HUDEP-2 (cell line): ENCODE measurements around the gene CHD5.
A peak's percentile ranks its signal among the peaks of the same experiment; 100 is the strongest.

Experiments used
- DNase-seq, 76 experiments: peaks; one replicate each; lab custom pipeline; 2025; ENCODE audit not compliant: unreplicated experiment in 76 of 76; lab: John Stamatoyannopoulos, UW

Gene CHD5

DNA sequence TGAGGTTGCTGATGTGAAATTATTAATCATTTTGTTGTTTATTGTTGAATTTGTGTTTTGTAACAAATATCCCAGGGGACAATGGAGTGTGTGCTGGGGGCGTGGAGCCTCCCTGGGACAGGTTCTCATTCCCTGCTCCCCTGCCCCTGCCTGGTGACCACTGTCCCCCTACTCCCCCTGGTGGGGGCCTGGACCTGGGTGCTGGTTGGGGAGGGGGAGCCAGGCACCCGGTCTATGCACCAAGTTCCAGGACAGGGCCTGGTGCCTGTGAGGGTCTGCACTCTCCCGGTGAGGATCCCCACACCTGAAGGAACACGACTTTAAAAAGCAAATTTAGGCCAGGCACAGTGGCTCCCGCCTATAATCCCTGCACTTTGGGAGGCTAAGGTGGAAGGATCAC lies 42.4 kb downstream of the CHD5 start:
- DNase-seq: no peak

DNA sequence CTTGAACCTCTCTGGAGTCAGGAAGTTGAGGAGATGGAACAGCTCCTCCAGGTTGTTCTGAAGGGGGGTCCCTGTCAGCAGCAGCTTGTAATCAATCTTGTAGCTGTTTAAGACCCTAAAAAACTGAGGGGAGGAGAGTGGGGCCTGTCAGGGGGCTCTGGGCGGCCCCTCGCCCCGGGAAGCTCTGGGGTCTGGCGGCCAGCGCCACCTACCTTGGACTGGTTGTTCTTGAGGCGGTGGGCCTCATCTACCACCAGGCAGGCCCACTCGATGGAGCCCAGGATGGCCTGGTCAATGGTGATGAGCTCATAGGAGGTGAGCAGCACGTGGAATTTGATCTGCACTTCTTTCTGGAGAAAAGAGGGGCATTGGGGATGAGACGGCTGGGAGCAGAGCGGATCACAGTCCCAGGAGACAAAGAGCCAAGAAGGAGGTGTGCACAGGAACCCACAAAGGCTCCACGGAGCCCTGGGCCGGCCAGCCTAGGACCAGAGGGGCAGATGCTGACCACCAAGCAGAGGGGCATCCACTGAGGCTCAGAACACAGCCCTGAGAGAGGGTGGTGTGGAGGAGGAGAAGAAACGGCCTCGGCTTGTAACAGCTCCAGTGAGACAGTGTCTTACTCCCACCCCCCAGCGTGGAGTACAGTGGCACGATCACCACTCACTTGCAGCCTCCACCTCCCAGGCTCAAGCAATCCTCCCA lies 43.5 kb downstream of the CHD5 start:
- no peak for DNase-seq

DNA sequence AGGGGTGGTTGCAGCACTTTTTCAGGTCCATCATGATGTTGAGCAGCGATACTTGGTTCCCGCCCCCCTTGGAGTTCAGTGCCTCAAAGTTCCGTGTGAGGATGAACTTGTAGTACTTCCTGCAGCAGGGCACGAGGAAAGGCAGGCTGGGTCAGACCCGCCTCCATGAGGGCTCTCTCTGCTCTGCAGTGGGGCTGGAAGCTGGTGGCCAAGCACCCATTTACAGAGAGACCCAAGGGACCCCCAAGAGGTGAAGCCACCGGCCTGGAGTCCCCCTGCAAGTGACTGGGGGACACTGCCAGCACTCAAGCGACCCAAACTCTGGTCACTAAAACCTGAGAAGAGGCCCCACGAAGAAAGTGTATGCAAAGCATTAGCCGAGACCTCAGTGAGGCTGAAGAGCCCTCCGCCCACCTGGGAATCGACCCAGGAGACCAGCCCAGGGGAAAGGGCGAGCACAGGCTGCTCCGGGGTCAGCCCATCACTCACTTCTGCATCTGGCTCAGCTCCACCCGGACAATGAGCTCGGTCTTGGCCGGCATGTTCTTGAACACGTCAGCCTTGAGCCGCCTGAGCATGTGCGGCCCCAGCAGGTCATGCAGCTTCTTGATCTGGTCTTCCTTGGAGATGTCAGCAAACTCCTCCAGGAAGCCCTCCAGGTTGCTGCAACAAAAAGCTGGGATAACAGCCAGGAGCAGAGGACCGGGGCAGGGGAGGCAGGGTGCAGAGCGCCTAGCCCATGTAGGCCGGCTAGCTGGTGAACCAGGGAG lies 45.2 kb downstream of the CHD5 start:
- DNase-seq: no peak

GRCh38 chr1:6134206-6134605 lies 45.9 kb downstream of the CHD5 start:
- no peak for DNase-seq

DNA sequence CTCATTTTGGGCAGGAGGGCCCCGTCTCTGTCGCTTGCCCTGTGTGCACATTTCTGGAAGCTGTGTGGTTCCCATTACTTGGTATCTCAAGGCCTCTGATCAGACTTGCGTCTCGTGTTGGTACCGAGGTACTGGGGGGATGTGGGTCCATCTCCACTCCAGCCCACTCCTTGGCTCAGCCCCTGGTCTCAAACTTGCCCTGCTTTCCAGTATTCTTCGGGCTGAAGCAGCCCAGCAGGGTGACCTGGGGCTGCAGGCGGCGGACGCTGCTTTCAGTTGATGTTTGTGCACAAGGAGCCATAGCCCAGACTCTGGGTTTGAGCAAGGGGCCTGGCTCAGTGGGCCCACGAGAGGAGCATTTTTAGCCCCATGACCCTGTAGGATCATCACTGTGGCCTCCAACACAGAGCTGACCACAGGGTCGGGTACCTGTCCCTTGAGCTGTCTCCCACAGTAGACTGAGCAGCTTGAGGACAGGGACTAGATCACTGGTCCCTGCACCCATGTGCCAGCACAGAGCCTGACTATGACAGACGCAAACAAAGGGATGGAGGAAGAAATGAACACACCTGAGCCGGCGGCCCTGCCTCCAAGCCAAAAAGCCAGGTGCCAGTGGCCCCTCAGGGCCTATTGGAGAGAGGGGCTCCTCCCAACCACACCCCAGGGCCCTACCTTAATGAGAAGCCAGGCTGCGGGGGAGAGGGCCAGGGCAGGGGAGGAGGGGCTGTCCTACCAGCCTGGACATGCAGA lies 46.8 kb downstream of the CHD5 start:
- DNase-seq: no peak

- DNase-seq: no peak
Observed at GRCh38 chr1:6131561-6131960, 48.6 kb downstream of the CHD5 start.

DNA sequence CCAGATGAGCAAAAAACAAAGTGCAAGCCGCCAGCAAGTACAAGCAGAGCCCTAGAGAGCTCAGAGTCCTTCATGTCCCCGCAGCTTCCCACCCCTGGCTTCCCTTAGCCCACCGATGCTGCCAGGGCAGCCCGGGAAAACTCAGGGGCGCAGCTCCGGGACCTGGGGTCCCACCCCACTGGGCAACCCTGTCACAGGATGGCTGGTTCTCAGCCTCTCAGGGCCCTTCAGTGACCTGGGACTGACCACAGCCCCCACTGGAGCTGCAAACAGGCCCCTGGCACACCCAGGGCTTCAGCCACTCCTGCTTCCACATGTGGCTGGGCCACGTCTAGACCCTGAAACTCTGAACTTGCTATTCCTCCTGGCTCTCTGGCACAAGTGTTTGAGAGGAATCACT lies 49.5 kb downstream of the CHD5 start:
- DNase-seq: no peak

GRCh38 chr1:6130036-6130435 lies 50.1 kb downstream of the CHD5 start:
- no peak for DNase-seq

- peak in 2 of 76 experiments; percentile 1 to 8 for DNase-seq
Observed at GRCh38 chr1:6129313-6129712, 50.8 kb downstream of the CHD5 start.

DNA sequence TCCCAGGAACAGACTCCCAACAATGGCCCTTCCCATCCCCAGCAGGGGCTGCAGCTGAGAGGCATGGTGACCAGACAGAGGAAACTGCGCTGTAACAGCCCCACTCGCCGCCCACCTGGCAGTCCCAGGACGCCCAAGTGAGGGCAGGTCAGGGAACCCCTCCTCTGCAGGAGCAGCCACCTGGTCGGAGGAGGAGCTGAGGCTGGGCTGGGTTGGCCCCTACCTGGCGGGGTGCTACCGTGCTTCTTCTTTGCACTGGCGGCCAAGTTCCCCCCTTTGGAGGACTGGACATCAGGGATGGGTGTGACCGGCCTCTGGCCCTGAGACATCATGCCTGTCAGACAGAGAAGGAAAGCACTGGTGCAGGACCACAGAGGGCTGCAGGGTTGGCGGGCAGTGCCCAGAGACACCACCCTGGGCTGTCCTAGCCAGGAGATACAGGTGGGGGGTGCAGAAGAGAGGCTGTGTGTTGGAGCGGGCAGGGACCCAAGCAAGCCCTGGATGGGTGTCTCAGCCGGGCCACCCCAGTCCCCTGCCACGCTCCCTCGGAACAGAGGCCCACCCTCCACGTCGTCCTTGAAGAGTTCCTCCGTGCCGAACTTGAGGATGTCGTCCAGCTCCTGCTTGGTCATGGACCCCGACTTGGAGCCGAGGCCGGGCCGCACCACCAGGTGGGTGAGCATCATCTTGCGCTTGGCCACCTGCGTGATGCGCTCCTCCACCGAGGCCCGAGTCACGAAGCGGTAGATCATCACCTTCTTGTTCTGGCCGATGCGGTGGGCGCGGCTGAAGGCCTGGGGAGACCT lies 51.6 kb downstream of the CHD5 start:
- DNase-seq: no peak

- peak in 73 of 76 experiments; percentile 25 to 96 (median 84) for DNase-seq
Observed at GRCh38 chr1:6127587-6128163, 52.4 kb downstream of the CHD5 start.

DNA sequence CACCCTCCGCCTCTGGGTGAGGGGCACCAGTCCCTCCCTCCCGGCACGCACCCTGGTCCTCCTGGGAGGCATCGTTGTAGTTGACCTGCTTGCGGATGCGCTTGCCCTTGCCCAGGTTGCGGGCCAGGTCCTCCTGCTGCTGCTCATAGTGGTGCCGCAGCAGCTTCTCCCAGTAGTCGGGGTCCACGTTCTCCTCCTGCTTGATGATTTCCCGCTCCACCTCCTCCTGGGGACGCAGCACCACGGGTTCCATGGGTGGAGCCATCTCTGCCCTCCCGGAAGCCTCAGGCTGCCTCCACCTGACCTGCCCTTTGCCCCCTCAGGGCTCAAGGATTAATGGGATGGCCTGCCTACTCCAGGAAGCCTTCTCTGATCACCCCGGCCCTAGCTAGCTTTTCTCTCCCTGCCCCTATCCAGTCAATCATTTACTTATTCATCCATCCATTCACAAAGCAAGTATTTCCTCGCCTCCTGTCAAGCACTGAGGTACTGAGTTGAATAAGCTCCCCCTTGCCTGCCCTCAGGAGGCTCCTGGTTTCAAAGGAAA lies 53.5 kb downstream of the CHD5 start:
- DNase-seq: no peak

- DNase-seq: no peak
Observed at GRCh38 chr1:6126028-6126427, 54.1 kb downstream of the CHD5 start.

DNA sequence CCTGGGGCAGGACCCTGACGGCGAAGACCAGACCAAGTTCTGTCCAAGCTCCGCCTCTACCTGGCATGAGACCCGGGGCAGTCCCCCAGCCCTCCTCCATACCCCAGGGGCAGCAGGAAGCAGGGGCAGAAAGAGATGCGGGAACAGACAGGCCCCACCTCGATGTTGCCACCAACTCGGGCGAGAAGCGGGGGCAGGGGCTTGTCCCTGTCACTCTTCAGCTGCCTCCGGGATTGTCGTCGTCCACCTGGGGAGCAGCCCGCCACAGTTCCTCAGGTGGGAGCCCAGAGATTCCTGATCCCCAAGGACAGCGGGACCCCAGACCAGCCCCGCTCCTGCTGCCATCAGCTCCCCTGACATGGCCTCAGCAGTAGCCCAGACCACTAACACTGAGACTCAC lies 54.8 kb downstream of the CHD5 start:
- DNase-seq: no peak

DNA sequence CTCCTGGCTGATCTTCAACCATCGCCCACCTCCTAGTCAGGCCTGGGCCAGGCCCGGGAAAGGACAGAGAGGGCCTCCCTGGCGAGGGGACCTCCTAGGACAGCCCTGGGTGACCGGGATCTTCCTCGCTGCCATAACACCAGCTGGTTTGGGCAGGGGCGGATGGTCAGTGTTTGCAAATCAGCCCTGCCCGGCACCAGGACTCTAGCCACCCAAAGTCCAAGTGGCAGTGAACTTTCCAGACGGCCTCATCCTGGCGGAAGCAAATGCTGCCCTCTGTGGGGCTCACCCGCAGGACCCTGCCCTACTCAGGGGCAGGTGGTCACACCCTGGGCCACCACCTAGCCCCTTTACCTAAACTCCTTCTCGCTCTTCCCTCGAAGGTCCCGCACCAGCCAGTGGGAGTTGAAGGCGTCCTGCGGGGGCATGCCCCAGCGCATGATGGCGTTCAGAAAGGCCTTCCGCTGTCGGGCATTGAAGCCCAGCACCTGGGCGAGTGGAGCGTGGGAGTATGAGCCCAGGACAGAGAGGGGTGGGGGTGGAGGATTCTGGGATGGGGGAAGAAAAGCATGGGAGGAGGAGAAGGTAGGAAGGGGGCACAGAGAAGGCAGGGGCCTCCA lies 55.3 kb downstream of the CHD5 start:
- no peak for DNase-seq

DNA sequence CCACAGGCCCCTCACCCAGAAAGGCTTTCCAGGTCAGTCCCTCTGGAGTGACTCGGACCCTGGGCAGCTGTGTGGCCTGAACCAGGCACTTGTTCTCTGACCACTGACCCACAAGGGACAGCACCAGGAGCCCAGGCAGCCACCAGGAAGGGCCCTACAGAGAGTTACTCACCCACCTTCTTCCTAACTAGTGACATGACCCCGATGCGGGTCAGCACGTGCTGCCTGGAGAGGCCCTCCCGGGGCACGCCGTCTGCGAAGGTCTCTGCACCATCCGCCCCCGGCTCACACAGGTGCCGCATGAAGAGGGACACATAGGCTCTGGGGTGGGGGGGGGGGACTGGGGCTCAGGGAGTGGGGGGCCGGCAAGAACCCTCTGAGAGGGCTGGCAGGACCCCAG lies 55.8 kb downstream of the CHD5 start:
- DNase-seq: no peak

DNA sequence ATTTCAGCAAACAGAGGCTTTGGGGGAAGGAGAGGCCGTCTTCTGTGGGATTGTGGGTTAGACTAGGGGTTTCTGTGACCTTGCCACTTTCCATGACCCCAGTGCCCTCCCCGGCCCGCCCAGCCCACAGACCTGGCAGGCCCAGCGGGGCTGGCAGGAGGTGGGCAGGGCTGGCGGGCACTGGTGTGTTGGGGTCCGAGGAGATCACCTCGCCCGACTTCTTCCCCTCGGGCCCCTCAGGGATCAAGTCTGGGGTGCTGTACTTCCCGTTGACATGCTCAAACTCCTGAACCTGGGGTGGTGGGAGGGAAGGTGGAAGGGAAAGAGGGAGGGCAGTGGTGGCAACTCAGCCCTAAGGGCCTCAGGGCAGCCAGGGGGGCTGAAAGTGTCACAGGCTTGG lies 56.3 kb downstream of the CHD5 start:
- DNase-seq: no peak

DNA sequence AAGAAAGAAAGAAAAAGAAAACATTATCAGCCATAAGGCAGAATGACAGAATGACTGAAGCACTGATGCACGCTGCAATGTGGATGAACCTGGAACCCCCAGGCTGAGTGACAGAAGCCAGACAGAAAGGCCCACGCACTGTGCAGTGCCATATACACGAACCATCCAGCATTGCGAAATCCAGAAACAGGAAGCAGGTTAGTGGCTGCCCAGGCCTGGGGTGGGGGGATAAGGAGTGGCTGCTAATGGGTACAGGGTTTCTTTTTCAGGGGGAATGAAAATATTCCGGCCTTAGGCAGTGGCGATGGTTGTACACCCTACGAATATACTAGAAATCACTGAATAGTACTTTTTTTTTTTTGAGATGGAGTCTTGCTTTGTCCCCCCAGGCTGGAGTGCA lies 57.0 kb downstream of the CHD5 start:
- DNase-seq: no peak

GRCh38 chr1:6121651-6122370 lies 58.3 kb downstream of the CHD5 start:
- DNase-seq: no peak
